ENCODE measurements around the gene GXYLT1. TPM values are rescaled to one million over a fixed set of nuclear protein-coding genes. Genes with fewer than 3 reads are reported as not detected.
"Not testable (repeated sequence)": the region's sequence is repeated elsewhere in the genome, so short reads cannot be mapped to it uniquely, and the experiment has no call there.

GXYLT1 gene, protein sequence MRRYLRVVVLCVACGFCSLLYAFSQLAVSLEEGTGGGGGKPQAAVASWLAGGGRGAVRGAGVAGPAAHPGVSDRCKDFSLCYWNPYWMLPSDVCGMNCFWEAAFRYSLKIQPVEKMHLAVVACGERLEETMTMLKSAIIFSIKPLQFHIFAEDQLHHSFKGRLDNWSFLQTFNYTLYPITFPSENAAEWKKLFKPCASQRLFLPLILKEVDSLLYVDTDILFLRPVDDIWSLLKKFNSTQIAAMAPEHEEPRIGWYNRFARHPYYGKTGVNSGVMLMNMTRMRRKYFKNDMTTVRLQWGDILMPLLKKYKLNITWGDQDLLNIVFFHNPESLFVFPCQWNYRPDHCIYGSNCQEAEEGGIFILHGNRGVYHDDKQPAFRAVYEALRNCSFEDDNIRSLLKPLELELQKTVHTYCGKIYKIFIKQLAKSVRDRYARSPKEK
- total RNA-seq = 10 to 100 TPM; 14.6 to 16.3 TPM
- polyA plus RNA-seq (ENCODE audit: insufficient read length in 2 of 2) = 10 to 100 TPM in 1 of 2 donors, 1 to 10 TPM in 1; 8.6 to 10.3 TPM
- long read RNA-seq, donor 1, full-length matches to known transcripts = 2 of 2 reads
- long read RNA-seq, donor 1, partial matches to known transcripts = 0 of 2 reads
- long read RNA-seq, donor 1, other reads (novel, unspliced or antisense) = 0 of 2 reads
- long read RNA-seq, donor 2, partial matches to known transcripts = 0 of 2 reads
- long read RNA-seq, donor 2, other reads (novel, unspliced or antisense) = 0 of 2 reads
- long read RNA-seq, donor 3, full-length matches to known transcripts = 3 of 3 reads
- long read RNA-seq, donor 3, partial matches to known transcripts = 0 of 3 reads
- long read RNA-seq, donor 3, other reads (novel, unspliced or antisense) = 0 of 3 reads
- long read RNA-seq, donor 4, full-length matches to known transcripts = 6 of 6 reads
- long read RNA-seq, donor 4, partial matches to known transcripts = 0 of 6 reads
- long read RNA-seq, donor 4, other reads (novel, unspliced or antisense) = 0 of 6 reads

DNA sequence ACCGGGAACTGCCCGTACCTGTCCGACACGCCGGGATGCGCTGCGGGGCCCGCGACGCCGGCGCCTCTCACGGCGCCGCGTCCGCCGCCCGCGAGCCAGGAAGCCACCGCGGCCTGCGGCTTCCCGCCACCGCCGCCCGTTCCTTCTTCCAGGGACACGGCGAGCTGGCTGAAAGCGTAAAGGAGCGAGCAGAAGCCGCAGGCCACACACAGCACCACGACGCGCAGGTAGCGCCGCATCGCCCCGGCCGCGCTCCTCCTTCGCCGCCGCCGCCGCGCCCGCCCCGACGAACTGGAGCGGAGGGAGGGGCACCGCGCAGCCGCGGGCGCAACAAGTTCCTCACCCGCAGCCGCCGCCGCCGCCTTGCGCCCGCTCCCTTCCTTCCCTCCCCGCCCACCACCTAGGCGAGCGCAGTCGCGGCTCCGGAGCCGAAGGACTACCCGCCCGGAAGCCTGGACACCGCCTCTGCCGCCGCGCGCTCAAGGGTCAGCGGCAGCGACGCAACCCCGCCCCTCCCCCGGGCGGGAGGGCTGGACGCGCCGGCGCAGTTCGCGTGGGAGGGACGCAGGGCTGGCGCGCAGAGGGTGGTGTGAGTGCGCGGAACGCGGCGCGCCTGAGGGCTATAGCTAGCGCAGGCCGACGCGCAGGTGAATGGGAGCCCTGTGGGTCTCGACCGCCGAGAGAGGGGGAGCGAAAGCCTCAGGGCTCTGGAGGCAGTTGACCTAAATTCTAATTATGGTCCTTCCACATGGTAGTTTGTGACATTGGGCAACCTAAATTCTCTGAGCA, at the start of gene GXYLT1:
Gene GXYLT1 (minus strand): TSS at position 467 of the 789 bp plus-strand sequence. CDS start 228 bp downstream, at position 239.
- Histone ChIP-seq H3K4me1 (ENCODE audit: control insufficient read depth, insufficient read depth, low read length) (no peaks in the 10 kb centered on the region), H3K27me3 (ENCODE audit: control insufficient read depth, insufficient read depth, low read length) (no peaks in the 10 kb centered on the region), H3K36me3 (ENCODE audit: control insufficient read depth, insufficient read depth, low read length) (no peaks in the 10 kb centered on the region), H3K4me3 (ENCODE audit: low read depth, low read length) (peak within 1 kb of the TSS; percentile 67), H3K27ac (ENCODE audit: low read depth, low read length) (peak within 1 kb of the TSS; percentile 72), H3K9me3 (ENCODE audit: control insufficient read depth, insufficient read depth, low read length) (no peaks in the 10 kb centered on the region)
- DNase-seq (ENCODE audit: low read depth in 4 of 6, low spot score in 6 of 6) = peak; percentile 80 to 96 (median 83)
- WGBS (ENCODE audit: insufficient coverage) = under 1% methylated on average over 106 of the region's 106 CpGs

DNA sequence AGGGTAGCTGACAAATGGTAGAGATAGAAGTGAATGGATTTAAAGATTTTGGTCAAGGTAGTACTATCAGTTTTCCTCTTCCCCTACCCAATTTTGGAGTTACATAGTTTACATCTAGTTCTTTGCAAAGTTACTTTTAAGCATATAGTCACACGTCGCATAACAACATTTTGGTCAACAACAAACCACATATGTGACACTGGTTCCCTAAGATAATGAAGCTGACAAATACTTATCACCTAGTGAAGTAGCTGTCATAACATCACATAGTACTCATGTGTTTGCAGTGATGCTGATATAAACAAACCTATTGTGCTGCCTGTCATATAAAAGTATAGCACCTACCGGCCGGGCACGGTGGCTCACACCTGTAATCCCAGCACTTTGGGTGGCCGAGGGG, 48.0 kb upstream of the GXYLT1 start:
- WGBS (ENCODE audit: insufficient coverage) = 92% methylated on average over 4 of the region's 6 CpGs
- no peak for DNase-seq (ENCODE audit: low read depth in 4 of 6, low spot score in 6 of 6)
- H3K27ac ChIP-seq (ENCODE audit: low read depth, low read length) = no peak overlapping the region
- no peaks in the 10 kb centered on the region for H3K27me3 ChIP-seq (ENCODE audit: control insufficient read depth, insufficient read depth, low read length)
- H3K4me1 ChIP-seq (ENCODE audit: control insufficient read depth, insufficient read depth, low read length) = no peaks in the 10 kb centered on the region
- H3K9me3 ChIP-seq (ENCODE audit: control insufficient read depth, insufficient read depth, low read length) = no peaks in the 10 kb centered on the region
- peaks cover 17% of the 10 kb centered on the region for H3K36me3 ChIP-seq (ENCODE audit: control insufficient read depth, insufficient read depth, low read length)
- H3K4me3 ChIP-seq (ENCODE audit: low read depth, low read length) = no peak overlapping the region

DNA sequence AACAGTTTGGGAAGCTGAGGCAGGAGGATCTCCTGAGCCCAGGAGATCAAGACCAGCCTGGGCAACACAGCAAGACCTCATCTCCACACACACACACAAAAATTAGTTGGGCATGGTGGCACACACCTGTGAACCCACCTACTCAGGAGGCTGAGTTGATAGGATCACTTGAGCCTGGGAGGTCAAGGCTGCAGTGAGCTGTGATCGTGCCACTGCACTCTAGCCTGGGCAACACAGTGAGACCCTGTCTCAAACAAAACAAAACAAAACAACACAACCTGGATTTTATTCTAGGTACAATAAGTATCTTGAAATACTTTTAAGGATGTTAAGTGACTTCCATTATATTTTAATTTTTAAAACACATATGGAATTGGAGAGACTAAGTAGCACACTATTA, 47.6 kb upstream of the GXYLT1 start:
- Histone ChIP-seq H3K36me3 (ENCODE audit: control insufficient read depth, insufficient read depth, low read length) (peaks cover 17% of the 10 kb centered on the region), H3K4me3 (ENCODE audit: low read depth, low read length) (no peak overlapping the region), H3K27ac (ENCODE audit: low read depth, low read length) (no peak overlapping the region), H3K27me3 (ENCODE audit: control insufficient read depth, insufficient read depth, low read length) (no peaks in the 10 kb centered on the region), H3K9me3 (ENCODE audit: control insufficient read depth, insufficient read depth, low read length) (no peaks in the 10 kb centered on the region), H3K4me1 (ENCODE audit: control insufficient read depth, insufficient read depth, low read length) (no peaks in the 10 kb centered on the region)
- no CpG with 5 or more reads among the region's 1 CpG for WGBS (ENCODE audit: insufficient coverage)
- no peak for DNase-seq (ENCODE audit: low read depth in 4 of 6, low spot score in 6 of 6)

DNA sequence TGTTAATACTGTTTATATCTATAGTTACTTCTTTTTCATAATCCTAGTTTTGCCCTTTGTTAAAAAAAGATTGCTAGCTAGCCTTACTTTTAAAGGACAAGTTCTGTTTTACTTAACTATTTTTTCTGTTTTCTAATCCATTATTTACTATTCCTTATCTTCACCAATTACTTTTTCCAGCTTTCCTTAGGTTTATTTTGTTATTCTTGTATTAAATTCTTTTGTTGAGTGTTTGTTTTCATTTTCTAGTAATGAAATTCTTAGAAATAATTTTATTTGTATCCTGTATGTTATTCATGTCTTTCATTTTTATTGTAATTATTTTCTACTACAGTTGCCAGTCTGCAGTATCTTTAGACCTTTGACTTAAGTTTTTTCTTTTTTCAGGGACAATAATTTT, 45.7 kb upstream of the GXYLT1 start:
- Histone ChIP-seq H3K9me3 (ENCODE audit: control insufficient read depth, insufficient read depth, low read length) (no peaks in the 10 kb centered on the region), H3K27me3 (ENCODE audit: control insufficient read depth, insufficient read depth, low read length) (no peaks in the 10 kb centered on the region), H3K4me1 (ENCODE audit: control insufficient read depth, insufficient read depth, low read length) (no peaks in the 10 kb centered on the region), H3K36me3 (ENCODE audit: control insufficient read depth, insufficient read depth, low read length) (peaks cover 17% of the 10 kb centered on the region), H3K27ac (ENCODE audit: low read depth, low read length) (no peak overlapping the region), H3K4me3 (ENCODE audit: low read depth, low read length) (no peak overlapping the region)
- DNase-seq (ENCODE audit: low read depth in 4 of 6, low spot score in 6 of 6) = no peak

DNA sequence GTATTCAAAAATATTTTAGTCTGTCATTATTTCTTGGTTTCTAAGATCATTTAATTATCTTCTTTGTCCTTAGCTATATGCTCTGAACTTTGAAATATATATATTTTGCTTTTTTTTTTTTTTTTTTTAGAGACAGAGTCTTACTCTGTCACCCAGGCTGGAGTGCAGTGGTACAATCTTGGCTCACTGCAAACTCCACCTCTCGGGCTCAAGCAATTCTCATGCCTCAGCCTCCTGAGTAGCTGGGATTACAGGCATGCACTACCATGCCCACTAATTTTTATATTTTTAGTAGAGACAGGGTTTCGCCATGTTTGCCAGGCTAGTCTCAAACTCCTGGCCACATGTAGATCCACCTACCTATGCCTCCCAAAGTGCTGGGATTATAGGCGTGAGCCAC, 43.6 kb upstream of the GXYLT1 start:
- WGBS (ENCODE audit: insufficient coverage) = no CpG with 5 or more reads among the region's 3 CpGs
- H3K27ac ChIP-seq (ENCODE audit: low read depth, low read length); DNase-seq (ENCODE audit: low read depth in 4 of 6, low spot score in 6 of 6): not testable (repeated sequence)

DNA sequence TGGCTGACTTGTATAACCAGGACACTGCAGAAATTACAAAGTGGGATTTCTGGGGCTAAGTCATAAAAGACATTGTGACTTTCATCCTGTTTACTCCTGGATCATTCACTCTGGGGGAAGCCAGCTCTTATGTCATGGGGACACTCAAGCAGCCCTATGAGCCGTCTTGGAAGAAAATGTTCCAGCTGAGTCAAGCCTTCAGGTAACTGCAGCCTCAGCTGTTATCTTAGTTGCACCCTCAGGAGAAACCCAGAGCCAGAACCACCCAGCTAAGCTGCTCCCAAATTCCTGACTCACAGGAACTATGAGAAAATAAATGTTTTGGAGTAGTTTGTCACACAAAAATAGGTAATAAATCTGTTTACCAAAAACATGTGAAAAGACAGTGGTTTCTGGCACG, 43.1 kb upstream of the GXYLT1 start:
- peaks cover 13% of the 10 kb centered on the region for H3K36me3 ChIP-seq (ENCODE audit: control insufficient read depth, insufficient read depth, low read length)
- H3K4me1 ChIP-seq (ENCODE audit: control insufficient read depth, insufficient read depth, low read length) = no peaks in the 10 kb centered on the region
- no peaks in the 10 kb centered on the region for H3K27me3 ChIP-seq (ENCODE audit: control insufficient read depth, insufficient read depth, low read length)
- DNase-seq (ENCODE audit: low read depth in 4 of 6, low spot score in 6 of 6) = no peak
- H3K27ac ChIP-seq (ENCODE audit: low read depth, low read length) = no peak overlapping the region
- 55% methylated on average over 1 of the region's 2 CpGs for WGBS (ENCODE audit: insufficient coverage)
- H3K9me3 ChIP-seq (ENCODE audit: control insufficient read depth, insufficient read depth, low read length) = no peaks in the 10 kb centered on the region
- H3K4me3 ChIP-seq (ENCODE audit: low read depth, low read length) = no peak overlapping the region

More for the DNA sequence above, 43.6 kb upstream of the GXYLT1 start:
- not testable (repeated sequence) for H3K27me3 ChIP-seq (ENCODE audit: control insufficient read depth, insufficient read depth, low read length); H3K4me1 ChIP-seq (ENCODE audit: control insufficient read depth, insufficient read depth, low read length); H3K4me3 ChIP-seq (ENCODE audit: low read depth, low read length); H3K9me3 ChIP-seq (ENCODE audit: control insufficient read depth, insufficient read depth, low read length)
- H3K36me3 ChIP-seq (ENCODE audit: control insufficient read depth, insufficient read depth, low read length) = peaks cover 16% of the 10 kb centered on the region

DNA sequence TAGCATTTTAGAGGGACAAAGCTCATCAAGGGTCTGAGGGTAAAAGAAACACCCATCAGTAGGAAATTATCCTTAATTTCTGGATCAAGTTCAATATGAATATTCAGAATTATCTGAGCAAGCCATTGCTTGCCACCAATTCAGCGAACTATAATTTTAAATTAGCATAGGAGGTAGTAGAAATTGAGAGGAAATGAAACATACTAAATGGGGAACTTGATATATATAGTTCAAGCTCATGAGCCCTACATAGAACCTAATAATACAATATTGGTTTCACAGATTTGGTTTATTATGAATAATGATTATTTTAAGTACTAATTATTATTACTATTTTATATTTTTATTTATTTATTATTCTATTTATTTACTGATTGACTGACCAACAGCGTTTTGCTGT, 42.1 kb upstream of the GXYLT1 start:
- Histone ChIP-seq H3K27ac (ENCODE audit: low read depth, low read length) (no peak overlapping the region), H3K36me3 (ENCODE audit: control insufficient read depth, insufficient read depth, low read length) (peaks cover 6% of the 10 kb centered on the region), H3K4me1 (ENCODE audit: control insufficient read depth, insufficient read depth, low read length) (no peaks in the 10 kb centered on the region), H3K4me3 (ENCODE audit: low read depth, low read length) (no peak overlapping the region), H3K9me3 (ENCODE audit: control insufficient read depth, insufficient read depth, low read length) (no peaks in the 10 kb centered on the region), H3K27me3 (ENCODE audit: control insufficient read depth, insufficient read depth, low read length) (no peaks in the 10 kb centered on the region)
- DNase-seq (ENCODE audit: low read depth in 4 of 6, low spot score in 6 of 6) = no peak
- no CpG with 5 or more reads among the region's 2 CpGs for WGBS (ENCODE audit: insufficient coverage)

DNA sequence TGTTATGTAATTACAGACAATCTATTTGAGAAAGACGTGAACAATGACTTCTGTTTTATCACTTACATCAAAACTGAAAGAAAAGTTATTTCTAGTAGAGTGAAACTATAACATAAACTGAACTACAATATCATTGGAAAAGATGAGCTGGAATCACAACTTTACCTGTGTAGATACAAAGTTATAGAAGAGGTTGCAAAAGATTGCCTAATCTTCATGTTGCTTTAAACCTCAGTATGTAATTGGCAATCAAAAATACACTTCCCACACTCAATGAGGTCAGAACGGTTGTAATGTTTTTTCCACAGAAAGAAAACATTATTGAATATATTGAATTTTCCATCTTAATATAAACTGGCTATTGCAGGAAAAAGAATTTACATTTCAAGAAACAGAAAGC, 37.7 kb upstream of the GXYLT1 start:
- WGBS (ENCODE audit: insufficient coverage) = no CpG with 5 or more reads among the region's 2 CpGs
- H3K4me1 ChIP-seq (ENCODE audit: control insufficient read depth, insufficient read depth, low read length) = no peaks in the 10 kb centered on the region
- no peaks in the 10 kb centered on the region for H3K27me3 ChIP-seq (ENCODE audit: control insufficient read depth, insufficient read depth, low read length)
- H3K9me3 ChIP-seq (ENCODE audit: control insufficient read depth, insufficient read depth, low read length) = no peaks in the 10 kb centered on the region
- peaks cover 6% of the 10 kb centered on the region for H3K36me3 ChIP-seq (ENCODE audit: control insufficient read depth, insufficient read depth, low read length)
- H3K27ac ChIP-seq (ENCODE audit: low read depth, low read length) = no peak overlapping the region
- H3K4me3 ChIP-seq (ENCODE audit: low read depth, low read length) = no peak overlapping the region
- no peak for DNase-seq (ENCODE audit: low read depth in 4 of 6, low spot score in 6 of 6)

DNA sequence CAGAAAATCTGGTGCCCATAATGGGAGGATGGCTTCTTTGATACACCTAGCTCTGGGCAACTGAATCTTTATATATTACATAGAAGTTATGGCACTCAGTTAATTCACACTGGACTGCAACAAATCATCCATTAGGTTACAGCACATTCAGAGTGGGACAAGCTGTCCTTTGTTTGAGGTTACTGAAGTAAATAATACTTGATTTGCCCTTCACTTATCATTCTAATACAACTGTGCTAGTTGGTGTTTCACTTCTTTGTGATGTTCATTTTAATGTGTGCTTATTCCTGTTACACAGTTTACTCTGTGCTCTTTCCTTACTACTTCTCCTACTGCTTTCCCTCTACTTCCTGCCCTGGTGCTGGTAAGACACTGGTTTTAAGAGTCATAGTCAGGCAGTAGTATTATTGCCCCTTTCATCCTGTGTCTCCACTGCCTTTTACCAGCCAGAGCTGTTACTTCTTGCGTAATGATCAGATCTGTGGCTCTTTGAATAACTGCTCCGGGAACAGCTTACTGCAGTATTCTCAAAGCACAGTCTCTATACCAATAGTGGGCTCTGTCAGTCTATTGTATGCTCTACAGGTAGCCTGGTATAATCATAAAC, 36.4 kb upstream of the GXYLT1 start:
- Histone ChIP-seq H3K4me1 (ENCODE audit: control insufficient read depth, insufficient read depth, low read length) (no peaks in the 10 kb centered on the region), H3K4me3 (ENCODE audit: low read depth, low read length) (no peak overlapping the region), H3K27ac (ENCODE audit: low read depth, low read length) (no peak overlapping the region), H3K36me3 (ENCODE audit: control insufficient read depth, insufficient read depth, low read length) (peaks cover 7% of the 10 kb centered on the region), H3K9me3 (ENCODE audit: control insufficient read depth, insufficient read depth, low read length) (no peaks in the 10 kb centered on the region), H3K27me3 (ENCODE audit: control insufficient read depth, insufficient read depth, low read length) (no peaks in the 10 kb centered on the region)
- peak in 2 of 6 donors; percentile 15 to 40 for DNase-seq (ENCODE audit: low read depth in 4 of 6, low spot score in 6 of 6)
- no CpG with 5 or more reads among the region's 2 CpGs for WGBS (ENCODE audit: insufficient coverage)

Measured in spinal cord (tissue), 10 donors.